GM19372 (cell line): ENCODE results near the gene STXBP6.
"Not testable (repeated sequence)": the region's sequence is repeated elsewhere in the genome, so short reads cannot be mapped to it uniquely, and the experiment has no call there.

ENCODE experiments used
- ATAC-seq: cut with Tn5 transposase; IDR thresholded peaks from one replicate; pipeline ENCODE4 v1.9.1; 2021; ENCODE audit warnings: mild to moderate bottlenecking, low read depth, moderate library complexity; ENCODE audit not compliant: unreplicated experiment

Gene STXBP6

DNA sequence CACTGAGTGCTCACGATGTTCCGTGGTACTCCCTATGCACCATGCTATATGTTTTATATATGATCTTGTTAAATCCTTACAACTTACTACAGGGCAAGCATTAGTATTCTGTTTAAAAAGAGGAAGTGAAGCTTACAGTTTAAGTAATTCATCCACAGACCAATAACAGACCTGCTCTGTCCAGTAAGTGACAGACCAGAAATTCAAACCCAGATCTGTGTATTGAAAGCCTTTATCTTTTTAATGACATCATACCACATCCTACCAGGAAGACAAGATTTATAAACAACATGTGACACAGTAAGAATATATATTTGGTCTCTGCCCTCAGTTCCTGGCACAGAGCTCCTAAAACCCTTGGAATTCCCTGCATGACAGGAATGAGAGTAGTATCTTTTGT lies 206.5 kb downstream of the STXBP6 start:
- ATAC-seq: peak; percentile 96

DNA sequence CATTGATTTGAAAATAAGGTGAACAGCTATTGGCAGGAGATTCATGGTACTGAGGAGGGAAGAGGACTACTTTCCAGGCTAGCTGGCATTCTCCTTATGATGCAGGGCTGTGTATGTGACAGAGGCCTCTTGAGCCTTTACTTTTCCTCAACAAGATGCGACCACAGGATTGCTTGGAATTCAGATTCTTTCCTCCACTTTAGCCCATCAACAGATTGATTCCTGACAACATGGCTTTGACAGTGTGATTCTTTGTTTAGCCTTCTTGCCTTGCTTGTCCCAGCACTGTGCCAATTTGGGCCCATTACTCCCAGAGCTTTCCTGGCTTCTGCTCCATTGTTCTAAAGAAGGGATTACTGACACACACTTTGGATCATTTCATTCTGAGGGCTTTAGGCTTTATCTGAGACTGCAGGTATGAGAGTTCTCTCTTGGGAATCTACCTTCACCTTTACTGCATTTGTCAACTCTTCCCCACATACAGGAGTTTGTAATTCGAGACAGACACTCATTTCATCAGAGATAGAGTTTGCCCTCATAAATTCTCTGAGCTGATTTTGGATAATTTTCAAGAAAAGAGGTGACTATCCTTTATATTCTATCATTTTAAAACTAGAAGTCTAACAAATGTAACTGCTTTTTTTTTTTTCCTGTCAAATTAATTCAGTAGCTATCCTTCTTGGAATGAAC lies 209.6 kb downstream of the STXBP6 start:
- ATAC-seq: no peak

DNA sequence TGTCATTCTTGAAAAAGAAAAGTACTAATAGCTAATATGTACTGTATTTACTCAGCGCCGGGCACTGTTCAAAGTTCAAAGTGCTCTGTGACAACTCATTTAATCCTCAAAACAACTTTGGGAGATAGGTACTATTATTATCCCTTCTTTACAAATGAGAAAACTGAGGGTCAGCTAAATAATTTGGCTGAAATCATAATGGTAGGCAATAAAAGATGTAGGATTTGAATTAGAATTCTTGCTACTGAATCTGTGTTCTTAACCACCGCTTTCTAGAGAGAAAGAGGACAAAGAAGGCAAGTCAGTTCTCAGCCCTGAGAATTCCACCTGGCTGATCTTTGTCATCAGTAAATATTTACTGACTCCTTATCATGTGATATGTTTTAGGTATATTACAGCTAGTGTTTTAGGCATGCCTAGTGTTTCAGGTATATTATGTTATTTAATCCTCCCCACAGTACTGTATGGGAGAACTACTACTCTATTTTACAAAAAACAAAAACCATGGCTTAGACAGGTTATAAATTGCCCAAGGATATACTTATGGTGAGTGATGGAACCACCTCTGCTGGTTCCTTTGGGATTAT lies 210.2 kb downstream of the STXBP6 start:
- ATAC-seq: no peak

DNA sequence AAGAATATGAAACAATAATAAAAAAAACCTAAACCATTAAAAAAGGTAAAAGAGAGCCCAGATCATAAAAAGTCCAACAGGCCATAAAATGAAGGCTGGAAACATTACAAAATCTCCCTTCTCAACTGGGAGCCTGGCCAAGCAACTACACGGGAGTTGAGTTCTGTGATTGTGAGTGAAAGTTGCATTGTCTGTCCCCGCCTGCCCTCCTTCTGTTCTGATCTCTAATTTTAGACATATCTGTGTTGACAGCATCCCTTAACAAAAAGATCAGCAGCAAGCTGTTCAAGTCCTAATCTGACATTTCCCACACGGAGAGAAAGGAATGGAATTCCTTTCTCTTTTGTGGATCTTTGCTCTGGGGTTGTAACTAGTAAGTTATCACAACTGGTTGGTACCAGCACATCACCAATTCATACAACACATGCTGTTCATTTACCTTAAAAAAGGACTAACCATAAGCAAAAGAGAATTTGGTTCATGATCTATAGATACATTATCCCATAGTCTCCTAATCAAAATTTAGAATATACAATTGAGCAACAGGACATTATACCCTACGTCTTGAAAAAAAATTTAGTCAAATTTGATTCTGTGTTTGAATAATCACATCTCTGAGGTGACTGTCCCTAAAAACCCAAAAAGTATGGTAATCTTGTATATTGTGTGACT lies 210.9 kb downstream of the STXBP6 start:
- ATAC-seq: no peak

DNA sequence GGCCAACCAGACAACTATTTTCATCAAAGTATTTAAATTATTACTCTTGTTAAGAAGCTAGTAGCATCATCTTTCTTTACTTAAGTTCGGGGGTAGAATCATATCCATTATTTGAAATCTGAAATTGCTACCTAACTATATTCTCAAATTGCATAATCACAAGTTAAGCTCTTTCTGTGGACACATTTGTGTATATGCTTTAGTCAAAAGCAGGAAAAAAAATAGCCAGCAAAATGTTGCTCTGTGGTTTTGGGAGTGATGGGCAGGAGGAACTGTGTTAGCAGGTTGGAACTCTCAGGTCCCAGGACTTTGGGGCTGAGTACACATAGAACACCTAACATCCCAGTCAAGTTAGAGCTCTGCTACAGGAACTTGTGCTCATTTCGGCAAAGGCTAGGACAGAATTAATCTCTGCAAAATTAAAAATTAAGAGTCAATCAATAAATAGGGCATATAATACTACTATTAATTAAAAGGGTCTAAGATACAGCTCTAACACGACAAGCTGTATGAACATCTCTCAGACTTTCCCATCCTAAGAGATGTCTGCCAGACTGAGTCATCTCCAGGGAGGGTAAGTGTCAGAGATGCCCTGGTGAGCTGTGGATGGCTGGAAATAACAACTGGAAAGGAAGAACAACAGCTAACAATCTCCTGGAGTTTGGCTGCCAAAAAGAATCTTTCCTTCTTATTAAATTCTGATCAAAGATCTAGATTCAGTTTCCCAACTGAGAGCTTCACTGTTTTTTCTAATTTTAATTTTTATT lies 212.5 kb downstream of the STXBP6 start:
- ATAC-seq: no peak

DNA sequence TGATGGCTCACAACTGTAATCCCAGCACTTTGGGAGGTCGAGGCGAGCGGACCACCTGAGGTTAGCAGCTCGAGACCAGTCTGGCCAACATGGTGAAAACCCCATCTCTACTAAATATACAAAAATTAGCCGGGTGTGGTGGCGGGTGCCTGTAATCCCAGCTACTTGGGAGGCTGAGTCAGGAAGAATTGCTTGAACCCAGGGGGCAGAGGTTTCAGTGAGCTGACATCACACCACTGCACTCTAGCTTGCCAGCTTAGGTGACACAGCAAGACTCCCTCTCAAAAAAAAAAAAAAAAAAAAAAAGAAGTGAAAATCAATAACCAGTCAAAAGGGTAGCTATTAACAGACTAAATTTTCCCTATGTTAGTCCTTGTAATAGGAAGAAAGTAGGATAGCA lies 213.6 kb downstream of the STXBP6 start:
- ATAC-seq: not testable (repeated sequence)

DNA sequence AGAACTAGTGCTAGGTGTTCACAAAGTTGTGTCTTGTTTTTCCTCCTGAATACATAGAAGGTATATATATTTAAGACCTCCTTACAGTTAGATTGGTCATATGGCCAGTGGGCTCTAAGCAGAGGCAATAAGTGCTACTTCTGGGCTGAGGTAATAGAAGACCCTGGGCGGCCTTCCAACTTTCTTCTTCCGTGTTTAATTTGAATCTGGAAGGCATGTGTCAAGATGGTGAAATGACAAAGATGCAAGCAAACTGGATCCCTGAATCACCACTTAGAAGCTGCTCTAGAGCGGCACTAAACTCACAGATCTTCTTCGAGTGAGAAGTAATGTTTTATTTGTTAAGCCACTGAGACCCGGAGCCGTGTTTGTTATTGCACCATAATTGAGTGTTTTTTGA lies 215.0 kb downstream of the STXBP6 start:
- no peak for ATAC-seq

DNA sequence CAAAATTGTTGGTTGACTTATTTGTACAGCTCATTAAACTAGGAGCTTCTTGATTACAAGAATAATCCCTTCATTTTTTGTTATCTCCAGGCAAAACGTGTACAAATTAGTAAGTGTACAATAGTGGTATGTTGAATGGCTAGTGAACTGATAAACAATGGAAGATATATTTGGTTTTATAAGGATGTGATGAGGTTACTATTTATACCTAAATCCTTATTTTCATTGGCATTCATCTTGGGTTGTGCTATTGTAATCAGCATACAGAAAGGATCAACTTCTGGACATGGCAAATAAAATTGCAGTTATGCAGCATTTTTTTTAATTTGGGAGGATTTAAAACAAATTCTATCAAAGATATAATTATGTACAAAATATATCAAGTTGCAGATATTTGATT lies 216.6 kb downstream of the STXBP6 start:
- ATAC-seq: no peak

DNA sequence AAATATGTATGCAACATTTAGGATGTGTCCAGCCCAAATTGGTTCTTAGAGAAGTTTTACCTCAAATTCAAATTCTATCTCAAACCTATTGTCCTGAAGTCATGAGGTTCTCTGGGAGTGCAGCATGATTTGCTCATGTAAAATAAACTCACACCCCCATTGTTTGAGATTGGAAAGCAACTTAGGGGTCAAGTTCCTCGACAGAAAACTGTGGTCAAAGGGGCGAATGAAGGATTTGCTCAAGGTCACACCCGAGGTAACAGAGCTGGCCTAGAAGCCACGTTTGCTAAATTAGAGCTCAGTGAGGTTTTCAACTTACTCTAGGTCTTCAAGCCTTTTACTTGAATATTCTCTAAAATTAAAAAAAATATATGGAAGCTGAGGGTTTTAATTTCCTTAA lies 218.3 kb downstream of the STXBP6 start:
- no peak for ATAC-seq

DNA sequence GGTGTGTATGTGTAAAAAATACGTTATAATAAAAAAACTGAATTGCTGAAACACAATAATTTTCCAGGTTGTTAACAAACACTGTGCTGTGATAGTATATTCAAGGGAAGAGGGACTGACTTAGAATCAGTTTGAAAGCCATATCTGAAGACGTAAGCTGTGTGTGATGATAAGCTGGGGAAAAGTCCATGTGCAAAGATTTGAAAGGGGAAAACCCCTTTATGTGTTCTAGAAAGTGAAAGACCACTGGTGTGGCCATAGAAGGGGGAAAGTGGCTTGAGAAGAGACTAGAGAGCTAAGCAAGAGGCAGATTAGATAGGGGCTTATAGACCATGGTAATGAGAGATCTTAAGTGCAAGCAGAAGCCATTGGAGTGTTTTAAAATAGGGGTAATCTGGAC lies 220.1 kb downstream of the STXBP6 start:
- no peak for ATAC-seq

DNA sequence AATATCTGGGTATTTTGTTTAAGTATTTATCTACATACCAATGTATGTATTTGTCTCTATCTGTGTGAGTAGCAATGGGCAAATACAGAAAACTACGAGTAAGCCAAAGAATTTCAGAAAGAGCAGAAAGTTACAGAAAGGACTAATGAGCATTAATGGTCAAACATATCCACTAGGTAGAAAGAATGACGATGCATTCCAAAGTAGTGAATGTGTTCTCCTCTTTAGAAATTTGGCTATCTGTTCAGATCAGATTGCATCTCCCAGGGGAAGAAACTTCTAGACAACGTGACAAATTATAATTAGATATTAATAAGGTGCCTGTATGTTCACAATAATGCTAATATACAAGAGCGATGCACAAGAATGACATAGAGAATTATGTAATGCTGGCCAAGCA lies 221.5 kb downstream of the STXBP6 start:
- no peak for ATAC-seq

DNA sequence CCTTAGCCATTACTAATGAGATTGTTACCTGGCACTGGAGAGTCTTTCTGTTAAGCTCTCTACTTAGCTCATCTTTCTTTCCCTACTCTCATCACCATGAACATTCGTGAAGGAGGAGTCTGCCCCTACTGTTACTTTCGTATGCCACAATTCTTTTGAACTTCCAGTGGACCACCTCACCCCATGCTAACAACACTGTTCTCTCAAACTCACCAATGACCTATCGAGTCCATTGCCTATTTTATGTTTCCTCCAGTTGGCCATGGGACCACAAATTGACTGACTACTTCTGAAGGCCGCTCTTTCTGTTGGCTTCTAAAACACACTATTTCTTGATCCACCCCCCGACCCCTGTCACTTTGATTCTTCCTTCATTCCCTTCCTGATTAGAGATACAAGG lies 223.6 kb downstream of the STXBP6 start:
- ATAC-seq: no peak

DNA sequence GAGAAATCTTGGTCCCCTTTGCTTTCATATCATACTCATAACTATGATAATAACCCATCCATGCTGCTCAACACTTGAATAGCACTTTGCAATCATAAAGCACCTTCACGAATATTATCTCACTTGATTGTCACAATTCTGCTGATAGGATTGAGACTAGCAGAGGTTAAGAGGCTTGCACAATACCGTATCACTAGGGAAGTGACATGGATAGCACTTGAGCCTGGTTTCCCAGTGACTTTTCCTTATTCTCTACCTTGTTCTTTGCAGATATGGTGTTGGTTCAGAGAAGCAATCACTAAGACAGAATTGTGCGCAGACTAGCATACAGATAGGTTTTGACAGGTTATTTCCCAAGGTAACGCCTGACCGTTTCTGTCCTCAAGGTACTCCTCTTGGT lies 229.3 kb downstream of the STXBP6 start:
- ATAC-seq: no peak

DNA sequence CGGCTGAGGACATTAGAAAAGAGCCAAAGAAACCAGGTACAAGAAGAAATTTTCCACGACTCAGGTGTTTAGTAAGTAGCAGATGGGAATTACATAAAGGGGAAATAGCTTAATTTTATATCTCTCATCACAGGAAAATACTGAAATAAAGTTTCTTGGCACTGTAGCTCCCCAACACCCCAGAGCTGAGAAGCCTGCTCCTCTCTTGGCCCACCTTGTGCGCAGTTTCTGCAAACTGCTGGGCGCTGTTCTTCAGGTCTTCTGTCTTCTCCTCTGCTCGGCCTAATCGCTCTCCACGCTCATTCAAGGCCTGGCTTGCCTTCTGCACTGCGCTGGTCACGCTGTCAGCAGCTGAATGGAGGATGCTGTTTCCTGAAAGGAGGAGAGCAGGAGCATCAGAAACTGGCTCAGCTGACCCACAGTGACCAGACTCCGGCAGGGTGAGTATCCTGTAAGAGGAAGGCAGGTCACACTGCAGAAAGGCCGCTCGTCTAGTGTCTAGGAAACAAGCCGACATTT lies 231.1 kb downstream of the STXBP6 start:
- ATAC-seq: no peak

DNA sequence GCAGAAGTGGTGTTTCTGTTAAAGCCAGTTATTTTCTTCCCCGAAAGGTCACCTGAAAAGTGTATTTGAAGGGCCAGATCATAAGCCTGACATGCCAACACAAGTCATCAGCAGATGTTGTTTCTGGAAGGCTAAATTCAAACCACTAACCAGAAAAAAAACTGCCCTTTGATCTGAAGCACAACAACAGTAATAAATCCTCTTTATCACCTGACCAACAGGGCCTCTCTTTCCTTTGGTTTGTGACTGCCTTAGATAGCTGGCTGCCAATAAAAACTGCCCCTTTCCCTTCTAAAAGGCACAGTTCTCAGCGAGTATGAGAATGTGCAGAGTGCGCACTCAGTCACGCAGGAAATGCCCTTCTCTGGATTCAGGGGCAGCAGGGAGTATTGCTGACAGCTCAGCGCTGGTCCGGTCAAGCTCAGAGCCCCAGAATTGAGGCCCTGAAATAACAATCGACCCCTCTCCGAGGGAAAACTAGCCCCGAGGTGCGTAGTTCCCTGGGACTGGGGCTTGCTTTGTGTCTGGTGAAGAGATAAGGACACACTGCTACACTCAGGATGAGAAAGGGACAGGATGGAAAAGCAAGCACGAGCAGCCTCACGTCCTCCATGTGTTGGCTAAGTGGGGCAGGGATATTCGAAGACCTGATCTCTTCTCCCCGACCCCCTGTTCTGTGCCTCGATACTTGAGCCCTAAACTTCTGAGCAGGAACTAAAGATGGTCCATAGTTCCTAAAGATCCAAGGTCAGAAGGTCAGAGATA lies 231.7 kb downstream of the STXBP6 start:
- ATAC-seq: no peak

DNA sequence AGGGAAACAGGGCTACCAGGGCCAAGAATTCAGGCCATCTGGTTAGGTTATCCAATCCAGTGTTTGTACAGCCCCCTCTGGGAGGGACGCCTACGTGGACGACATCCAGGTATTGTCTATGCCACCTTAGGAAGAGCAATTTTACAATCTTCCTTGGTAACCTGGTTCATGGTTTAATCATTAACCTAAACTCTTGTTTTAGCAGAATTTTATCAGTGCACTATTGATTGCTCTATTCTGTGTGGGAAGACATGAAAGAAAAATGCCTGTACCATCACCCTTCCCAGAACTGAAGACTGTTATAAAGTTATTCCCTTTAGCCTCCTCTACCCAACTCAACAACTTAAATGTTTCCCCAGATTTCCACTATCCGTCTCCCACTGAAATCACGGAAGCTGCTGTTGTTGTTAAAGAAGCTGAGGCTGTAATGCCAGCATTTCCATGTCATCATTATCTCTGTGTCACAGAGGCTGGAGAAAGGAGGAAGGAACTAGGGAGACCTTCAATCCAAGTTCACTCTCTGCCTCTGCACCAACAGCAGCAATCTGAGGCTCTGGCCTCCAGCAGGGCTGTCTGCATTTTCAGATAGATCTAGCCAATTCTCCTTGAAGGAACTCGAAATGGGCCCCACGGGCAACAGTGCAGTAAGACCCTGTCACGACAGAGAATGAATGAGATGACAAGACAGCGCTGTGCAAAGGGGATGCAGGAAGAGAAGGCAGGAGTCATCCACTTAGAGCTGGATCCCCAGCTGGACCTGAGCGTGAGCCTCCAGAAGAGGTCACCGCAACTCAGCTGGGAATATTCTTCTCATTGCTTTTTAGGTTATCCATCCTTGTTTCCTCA lies 232.5 kb downstream of the STXBP6 start:
- ATAC-seq: no peak

DNA sequence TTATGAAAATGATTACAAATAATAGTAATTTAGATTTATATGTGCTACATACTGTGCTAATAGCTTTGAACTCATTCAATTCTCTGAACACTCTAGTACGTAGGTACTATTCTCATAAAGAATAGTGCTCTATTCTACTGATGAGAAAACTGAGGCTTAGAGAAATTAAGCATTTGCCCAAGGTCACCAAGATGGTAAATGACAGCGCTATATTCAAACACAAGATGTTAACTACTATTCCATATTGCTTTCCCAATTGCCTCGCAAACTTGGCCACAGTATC lies 233.1 kb downstream of the STXBP6 start:
- ATAC-seq: no peak

DNA sequence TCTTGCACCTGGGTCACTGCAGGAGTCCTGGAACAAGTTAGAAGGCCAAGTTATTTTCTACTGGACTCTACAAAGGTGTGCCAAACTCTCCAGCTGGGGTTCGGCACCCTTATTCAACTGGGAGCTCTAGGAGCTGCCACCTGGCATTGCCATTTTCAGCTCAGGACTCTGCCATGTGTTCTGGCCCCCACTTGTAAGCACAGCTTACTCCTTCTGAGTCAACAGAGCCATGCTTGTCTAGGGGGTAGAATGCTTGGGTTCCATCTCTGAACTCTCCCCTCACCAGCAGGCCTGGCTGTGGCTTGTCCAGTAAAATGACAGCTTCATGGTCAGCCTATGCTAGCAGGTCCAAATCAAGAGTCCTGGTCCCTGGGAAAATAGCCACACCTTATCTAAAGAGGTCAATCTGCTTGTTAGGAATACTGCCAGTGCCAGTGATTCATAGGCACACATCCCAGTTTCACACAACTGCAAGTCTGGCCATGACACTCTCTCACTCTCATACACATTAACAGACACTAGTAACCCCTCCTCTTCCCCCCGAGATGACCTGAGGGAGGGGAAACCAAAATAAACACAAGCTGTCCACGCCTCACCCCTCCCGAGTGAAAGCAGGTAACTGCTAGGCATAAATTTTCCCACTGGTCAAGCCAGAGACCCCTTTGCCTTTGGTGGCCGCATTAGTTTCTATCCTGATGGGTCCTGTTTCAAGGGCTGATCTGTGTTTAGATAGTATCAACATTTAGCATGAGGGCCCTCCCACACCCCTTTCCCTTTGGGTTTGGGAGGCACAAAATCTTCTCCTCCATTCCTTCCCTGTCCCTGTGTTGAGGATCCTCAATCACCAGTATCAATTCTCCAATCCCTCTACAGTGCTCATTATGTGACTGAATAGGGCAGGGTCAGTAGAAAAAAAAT lies 233.7 kb downstream of the STXBP6 start:
- ATAC-seq: no peak

DNA sequence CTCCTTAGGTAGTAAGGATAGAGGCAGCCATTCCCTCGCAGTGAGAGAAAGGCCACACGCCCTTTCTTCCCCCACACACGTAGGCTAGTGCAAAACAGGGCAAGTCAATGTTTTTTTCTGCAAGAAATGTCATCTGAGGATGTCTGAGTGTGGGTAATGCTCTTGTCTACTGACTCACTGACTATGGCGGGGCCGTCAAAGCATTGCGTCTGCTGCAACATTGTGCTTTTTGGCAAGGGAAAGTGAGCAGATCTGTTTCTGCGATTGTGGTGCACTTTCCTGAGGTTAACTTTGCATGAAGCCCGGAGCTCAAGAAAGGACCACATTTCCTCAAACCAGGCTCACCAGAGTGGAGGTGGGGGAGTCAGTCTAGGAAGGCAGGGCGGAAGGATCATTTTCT lies 234.4 kb downstream of the STXBP6 start:
- ATAC-seq: no peak
